Measurements from ENCODE around the gene PDC.
"Not testable (repeated sequence)": the region's sequence is repeated elsewhere in the genome, so short reads cannot be mapped to it uniquely, and the experiment has no call there.

The PDC gene

DNA sequence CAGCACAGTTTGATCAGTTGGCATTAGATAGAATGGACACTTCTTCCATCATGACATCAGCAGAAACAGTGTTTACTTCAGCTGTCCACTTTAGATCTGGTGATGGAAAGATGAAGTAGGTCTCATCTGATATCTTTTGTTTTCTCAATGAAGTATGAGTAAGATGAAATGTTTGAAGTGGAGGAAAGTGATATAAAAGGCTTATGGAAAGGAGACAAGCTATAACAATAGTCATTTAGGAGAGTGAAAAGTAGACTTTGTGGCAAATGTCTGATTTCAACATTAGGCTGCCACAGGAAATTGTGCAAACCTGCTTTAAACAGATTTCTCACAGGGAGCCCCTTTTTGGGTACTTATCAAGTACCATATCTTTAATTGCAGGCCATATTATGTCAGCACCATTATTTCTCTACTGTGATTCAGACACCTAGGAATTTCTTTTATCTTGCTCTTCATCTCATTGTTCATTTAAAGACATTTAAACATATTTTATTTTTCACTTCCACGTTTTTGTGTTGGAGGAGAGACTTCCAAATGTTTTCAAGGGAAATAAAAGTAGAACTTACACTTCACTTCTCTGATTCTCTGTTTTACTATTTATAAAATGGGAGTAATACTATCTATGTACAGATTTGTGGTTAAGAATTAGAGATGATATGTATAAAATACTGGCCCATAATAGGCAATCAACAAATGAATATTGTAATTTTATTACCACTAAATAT is 18.1 kb downstream of the PDC start:
- no peak for TF ChIP-seq ZNF274 (IDR thresholded peaks at IDR 0.05; ENCODE audit: low read depth, low read length)
- no peak overlapping the region for H3K4me3 ChIP-seq (ENCODE audit: low read length)

DNA sequence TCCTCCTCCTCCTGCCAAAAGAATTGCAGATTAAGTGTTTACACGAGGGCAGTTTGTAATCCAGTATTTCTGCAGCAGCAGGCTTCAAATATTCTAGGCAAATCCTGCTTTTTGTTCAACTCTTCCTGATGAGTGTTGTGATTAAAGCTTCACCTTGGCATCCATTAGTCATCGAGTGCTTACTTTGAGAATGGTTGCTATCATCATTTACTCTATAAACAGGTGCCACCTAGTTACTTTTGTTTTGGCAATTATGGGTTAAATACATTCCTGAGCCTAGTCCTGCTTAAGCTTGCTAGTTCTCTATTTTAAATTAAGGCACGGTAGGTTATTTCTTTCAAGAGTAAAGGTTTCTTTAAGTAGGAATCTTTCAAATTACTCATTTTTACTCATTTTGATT is 20.3 kb downstream of the PDC start:
- TF ChIP-seq ZNF274 (IDR thresholded peaks at IDR 0.05; ENCODE audit: low read depth, low read length) = no peak
- no peak overlapping the region for H3K4me3 ChIP-seq (ENCODE audit: low read length)

DNA sequence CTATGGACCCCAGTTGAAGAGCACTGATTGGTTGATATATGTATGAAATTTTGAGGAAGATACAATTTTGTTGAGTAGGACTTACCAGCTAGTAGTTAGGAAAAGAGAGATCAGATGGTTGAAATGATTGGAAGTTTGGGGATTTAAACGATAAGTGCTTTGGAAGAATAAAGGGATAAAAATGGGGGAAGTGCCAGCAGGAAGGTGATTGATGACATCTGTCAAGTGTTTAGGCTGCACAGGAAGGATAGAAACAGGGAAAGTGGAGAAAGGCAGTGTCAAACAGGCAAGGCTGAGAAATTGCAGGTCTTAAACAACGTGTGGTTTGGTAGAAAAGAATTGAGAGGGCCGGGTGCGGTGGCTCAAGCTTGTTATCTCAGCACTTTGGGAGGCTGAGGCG is 22.3 kb downstream of the PDC start:
- no peak overlapping the region for H3K4me3 ChIP-seq (ENCODE audit: low read length)
- no peak for TF ChIP-seq ZNF274 (IDR thresholded peaks at IDR 0.05; ENCODE audit: low read depth, low read length)

DNA sequence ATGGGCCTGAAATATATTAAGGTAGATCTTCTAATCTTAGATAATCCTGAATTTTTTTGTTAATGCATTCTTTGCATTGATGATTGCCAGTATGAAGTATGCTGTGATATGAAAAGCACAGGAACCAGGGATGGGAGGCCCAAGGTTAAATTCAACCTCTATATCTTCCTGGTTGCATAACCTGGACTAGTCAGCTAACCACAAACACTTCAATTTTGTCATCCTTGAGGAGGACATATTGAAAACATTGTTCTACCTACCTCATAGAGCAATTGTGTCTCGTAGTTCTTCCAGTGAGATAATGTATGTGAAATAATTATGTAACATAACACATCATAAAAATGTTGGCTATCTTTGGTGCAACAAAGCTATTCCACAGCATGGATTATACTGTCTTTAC is 25.6 kb downstream of the PDC start:
- H3K4me3 ChIP-seq (ENCODE audit: low read length) = no peak overlapping the region
- TF ChIP-seq ZNF274 (IDR thresholded peaks at IDR 0.05; ENCODE audit: low read depth, low read length) = no peak

DNA sequence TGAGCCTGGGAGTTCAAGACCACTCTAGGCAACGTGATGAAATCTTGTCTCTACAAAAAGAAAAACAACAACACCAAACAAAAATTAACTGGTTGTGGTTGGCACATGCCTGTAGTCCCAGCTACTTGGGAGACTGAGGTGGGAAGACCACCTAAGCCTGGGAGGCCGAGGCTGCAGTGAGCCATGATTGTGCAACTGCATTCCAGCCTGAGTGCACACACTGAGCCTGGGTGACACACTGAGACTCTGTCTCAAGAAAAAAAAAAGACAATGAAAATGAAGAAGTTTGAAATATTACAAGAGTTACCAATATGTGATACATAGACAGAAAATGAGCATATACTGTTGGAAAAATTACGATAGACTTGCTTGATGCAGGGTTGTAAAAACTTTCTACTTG is 31.9 kb downstream of the PDC start:
- no peak for TF ChIP-seq ZNF274 (IDR thresholded peaks at IDR 0.05; ENCODE audit: low read depth, low read length)
- H3K4me3 ChIP-seq (ENCODE audit: low read length) = no peak overlapping the region

DNA sequence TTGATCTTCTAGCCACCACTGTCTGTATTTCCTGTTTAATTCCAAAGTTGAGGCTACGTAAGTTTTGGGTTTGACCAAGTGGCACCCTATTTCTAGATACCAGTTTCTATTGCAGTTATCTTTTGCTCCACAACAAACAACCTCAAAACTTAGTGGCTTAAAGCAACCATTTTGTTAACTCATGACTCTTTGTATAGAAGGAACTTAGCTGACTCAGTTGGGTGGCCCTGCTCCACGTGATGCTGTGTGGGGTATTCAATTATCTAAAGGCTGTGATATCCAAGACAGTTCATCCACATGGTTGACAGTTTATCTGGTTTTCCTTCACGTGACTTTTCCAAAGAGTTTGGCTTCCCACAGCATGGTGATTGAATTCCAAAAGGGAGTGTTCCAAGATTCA is 34.8 kb downstream of the PDC start:
- TF ChIP-seq ZNF274 (IDR thresholded peaks at IDR 0.05; ENCODE audit: low read depth, low read length) = no peak
- H3K4me3 ChIP-seq (ENCODE audit: low read length) = no peak overlapping the region

DNA sequence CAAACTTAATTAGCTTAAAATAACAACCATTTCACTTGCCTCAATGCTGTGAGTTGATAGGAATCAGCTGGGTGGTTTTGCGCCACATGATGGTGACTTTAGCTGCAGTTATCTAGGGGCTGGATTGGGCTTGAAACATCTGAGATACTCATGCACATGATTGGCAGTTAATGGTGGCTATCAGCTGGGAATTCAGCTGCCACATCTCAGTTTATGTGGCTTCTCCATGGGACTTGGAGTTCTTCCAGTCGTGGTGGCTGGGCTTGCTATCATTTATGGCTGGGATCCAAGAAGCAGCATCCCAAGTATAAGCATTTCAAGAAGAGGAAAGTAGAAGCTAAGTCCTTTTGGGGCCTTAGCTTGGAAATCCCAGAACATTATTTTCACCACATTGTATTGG is 36.4 kb downstream of the PDC start:
- no peak overlapping the region for H3K4me3 ChIP-seq (ENCODE audit: low read length)
- no peak for TF ChIP-seq ZNF274 (IDR thresholded peaks at IDR 0.05; ENCODE audit: low read depth, low read length)

DNA sequence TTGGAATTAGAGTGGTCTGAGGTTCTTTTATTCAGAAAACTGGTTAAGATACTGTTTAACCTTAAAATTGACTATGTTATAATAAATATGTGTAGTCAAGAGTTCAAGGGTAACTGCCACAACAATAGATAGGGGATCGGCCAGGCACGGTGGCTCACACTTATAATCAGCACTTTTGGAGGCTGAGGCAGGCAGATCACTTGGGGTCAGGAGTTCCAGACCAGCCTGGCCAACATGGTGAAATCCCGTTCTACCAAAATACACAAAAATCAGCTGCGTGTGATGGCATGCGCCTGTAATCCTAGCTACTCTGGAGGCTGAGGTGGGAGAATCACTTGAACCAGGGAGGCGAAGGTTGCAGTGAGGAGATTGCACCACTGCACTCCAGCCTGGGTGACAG is 39.5 kb downstream of the PDC start:
- no peak overlapping the region for H3K4me3 ChIP-seq (ENCODE audit: low read length)
- no peak for TF ChIP-seq ZNF274 (IDR thresholded peaks at IDR 0.05; ENCODE audit: low read depth, low read length)

DNA sequence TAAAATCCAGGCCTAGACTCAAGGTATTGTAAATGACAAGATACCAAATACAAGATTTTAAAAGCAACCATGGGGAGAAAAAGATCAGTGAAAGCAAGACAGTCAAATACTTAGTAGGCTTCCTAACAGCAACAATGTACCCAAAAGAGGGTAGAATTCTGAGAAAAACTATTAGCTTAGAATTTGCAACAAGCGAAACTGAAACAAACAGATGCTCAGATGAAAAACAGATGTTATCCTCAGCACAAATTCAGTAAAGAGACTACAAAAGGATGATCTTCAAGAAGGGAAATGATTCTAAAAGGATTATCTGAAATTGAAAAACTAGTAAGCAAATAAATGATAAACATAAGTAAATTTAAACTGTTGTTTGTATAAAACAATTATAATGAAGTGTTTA is 40.0 kb downstream of the PDC start:
- no peak overlapping the region for H3K4me3 ChIP-seq (ENCODE audit: low read length)
- TF ChIP-seq ZNF274 (IDR thresholded peaks at IDR 0.05; ENCODE audit: low read depth, low read length) = no peak

DNA sequence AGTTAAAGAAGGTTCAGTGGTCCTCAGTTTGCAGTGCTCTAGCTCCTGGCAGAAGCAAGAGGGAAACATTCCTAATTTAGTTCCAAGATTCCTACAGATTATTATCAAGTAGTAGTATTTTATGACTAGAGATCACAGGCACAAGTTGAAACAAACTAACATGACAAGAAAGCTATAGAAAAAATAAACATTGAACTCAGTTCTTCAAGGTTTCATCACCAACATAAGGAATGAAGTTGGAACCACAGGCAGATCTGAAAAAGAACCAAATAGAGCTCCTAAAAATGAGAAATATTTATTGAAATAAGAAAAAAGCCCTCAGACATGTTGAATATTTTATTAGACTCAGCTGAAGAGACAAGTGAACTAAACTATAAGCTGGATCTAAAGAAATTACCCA is 40.6 kb downstream of the PDC start:
- H3K4me3 ChIP-seq (ENCODE audit: low read length) = no peak overlapping the region
- no peak for TF ChIP-seq ZNF274 (IDR thresholded peaks at IDR 0.05; ENCODE audit: low read depth, low read length)

DNA sequence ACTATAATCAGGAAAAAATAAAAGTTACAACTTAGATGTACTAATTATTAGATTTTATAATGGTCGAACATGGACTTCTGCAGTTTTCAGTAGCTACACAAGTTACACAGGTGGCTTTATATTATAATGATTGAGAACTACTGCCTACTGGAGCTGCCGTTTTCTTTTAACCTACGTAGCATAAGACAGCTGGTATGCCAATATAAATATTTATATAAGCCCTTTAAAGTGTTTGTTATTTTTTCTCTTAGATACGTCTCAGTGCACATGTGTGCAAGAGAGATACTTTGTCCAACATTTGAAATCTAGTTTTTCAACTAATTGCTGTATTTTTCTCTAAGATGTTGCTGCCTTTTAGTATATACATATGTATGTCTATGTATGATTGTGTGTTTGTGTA is 42.4 kb downstream of the PDC start:
- H3K4me3 ChIP-seq (ENCODE audit: low read length) = no peak overlapping the region
- TF ChIP-seq ZNF274 (IDR thresholded peaks at IDR 0.05; ENCODE audit: low read depth, low read length) = no peak

DNA sequence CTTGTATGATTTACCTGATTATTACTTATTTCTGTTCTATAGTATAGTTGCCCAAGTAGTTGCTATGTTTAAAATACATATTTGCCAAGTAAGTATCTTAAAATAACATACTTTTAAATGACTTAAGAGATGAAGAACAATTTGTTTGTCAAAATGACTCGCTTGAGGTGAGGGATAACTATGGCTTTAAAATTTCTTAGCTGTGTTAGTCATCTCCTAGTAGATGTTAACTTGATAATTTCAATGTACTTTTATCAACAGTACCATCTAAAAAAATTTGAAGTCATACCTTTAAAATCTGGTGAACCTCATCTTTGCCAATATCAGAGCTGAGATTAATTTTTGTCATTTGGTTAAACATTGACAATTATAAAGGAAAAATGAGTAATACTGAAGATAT is 47.6 kb downstream of the PDC start:
- TF ChIP-seq ZNF274 (IDR thresholded peaks at IDR 0.05; ENCODE audit: low read depth, low read length) = no peak
- no peak overlapping the region for H3K4me3 ChIP-seq (ENCODE audit: low read length)

DNA sequence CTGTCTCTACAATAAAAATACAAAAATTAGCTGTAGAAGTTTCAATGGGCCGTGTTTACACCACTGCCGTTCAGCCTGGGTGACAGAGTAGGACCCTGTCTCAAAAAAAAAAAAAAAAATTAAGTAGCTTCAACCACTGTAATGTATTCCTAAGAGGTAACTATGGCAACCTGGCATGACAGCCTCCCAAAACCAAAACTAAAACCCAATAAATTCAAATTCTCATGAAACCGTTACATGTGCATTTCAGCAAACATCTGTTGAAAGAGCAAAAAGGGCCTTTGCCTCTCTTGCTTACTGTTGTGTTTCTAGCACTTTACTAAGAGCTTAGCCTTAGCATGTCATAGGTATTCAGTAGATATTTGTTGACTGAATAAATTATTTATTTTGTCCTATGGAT is 51.8 kb downstream of the PDC start:
- no peak for TF ChIP-seq ZNF274 (IDR thresholded peaks at IDR 0.05; ENCODE audit: low read depth, low read length)
- no peak overlapping the region for H3K4me3 ChIP-seq (ENCODE audit: low read length)

DNA sequence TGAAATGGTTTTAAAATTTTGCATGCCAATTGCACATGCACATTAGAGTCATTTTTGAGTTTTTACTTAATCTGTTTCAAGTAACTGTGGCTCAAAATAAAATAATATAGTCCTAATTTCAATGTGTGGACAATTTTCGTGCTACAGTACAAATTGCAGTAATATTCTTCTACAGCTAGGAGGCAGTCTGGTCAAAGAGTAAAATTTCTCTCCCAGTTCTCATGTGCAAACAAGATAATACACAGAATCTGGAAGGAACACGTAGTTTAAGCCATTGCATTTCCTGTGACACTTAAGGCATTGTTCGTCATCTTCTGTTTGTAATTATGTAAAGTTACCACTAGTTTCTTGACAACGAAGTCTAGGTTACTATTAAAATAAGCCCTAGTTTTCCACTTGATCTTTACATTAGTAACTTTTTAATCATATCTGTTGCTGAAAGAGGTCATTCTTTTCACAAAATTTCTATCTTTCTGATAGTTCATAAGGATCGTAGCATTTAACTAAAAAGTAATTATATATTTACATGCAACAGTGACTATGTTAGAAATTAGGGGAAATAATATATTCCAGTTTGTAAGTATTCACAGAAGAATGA is 56.4 kb downstream of the PDC start:
- TF ChIP-seq ZNF274 (IDR thresholded peaks at IDR 0.05; ENCODE audit: low read depth, low read length) = no peak

DNA sequence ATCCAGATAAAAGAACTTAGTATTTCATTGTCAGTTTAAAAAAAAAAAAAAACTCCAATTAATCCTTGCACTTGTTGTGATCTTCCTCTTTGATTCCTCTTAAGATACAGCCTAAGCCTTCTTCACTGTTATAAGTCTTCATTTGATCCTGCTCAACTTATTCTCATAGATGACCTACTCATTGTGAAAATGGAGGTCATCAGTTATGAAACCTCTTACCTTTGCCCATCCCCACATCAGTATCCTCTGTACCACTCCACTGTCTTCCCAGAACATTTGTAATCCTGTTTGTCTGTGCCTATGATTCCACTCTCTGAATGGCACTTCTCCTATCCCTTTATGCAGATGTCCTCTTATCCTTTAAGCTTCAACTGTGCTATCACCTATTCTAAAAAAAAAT is 57.3 kb downstream of the PDC start:
- no peak for TF ChIP-seq ZNF274 (IDR thresholded peaks at IDR 0.05; ENCODE audit: low read depth, low read length)
- H3K4me3 ChIP-seq (ENCODE audit: low read length) = no peak overlapping the region

More for the DNA sequence above, 56.4 kb downstream of the PDC start:
- no peak overlapping the region for H3K4me3 ChIP-seq (ENCODE audit: low read length)

DNA sequence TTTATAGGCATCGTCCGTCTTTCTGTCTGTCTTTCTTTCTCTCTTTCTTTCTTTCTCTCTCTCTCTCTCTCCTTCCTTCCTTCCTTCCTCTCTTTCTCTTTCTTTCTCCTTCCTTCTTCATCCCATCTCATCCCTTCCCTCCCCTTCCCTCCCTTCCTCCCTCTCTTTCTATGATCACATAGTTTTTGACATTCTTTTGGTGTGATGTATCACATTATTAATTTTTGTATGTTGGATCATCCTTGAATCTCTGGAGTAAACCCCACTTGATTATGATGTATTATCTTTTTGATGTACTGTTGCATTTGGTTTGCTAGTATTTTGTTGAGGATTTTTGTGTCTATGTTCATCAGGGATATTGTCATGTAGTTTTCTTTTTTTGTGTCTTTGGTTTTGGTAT is 59.5 kb downstream of the PDC start:
- H3K4me3 ChIP-seq (ENCODE audit: low read length) = not testable (repeated sequence)
